ENCODE measurements around the gene DYNC2LI1.

Gene DYNC2LI1

GRCh38 chr2:43819491-43820163 is 45.8 kb downstream of the DYNC2LI1 start:
- no peak for DNase-seq

- DNase-seq: no peak
Observed at GRCh38 chr2:43822839-43823238, 49.0 kb downstream of the DYNC2LI1 start.

- no peak for DNase-seq
Observed at GRCh38 chr2:43823751-43824150, 49.9 kb downstream of the DYNC2LI1 start.

GRCh38 chr2:43824512-43824911 is 50.7 kb downstream of the DYNC2LI1 start:
- no peak for DNase-seq

GRCh38 chr2:43824951-43825493 is 51.2 kb downstream of the DYNC2LI1 start:
- no peak for DNase-seq

GRCh38 chr2:43825841-43826240 is 52.0 kb downstream of the DYNC2LI1 start:
- DNase-seq: no peak

GRCh38 chr2:43826305-43827250 is 52.7 kb downstream of the DYNC2LI1 start:
- DNase-seq: no peak

GRCh38 chr2:43831543-43832294 is 57.9 kb downstream of the DYNC2LI1 start:
- no peak for DNase-seq

- DNase-seq: no peak
Observed at GRCh38 chr2:43832457-43832856, 58.6 kb downstream of the DYNC2LI1 start.

- no peak for DNase-seq
Observed at GRCh38 chr2:43837033-43837432, 63.2 kb downstream of the DYNC2LI1 start.

GRCh38 chr2:43837831-43838559 is 64.2 kb downstream of the DYNC2LI1 start:
- no peak for DNase-seq

- DNase-seq: no peak
Observed at GRCh38 chr2:43838560-43839267, 64.9 kb downstream of the DYNC2LI1 start, which contains the start of the genes ABCG5 and ABCG8. Gene ABCG5 (minus strand): TSS chr2:43838839. CDS start chr2:43838679, 160 bp downstream. Gene ABCG8 (plus strand): TSS chr2:43838971. CDS start chr2:43839054, 83 bp downstream.

GRCh38 chr2:43839776-43840564 is 66.1 kb downstream of the DYNC2LI1 start:
- no peak for DNase-seq

GRCh38 chr2:43840965-43841364 is 67.1 kb downstream of the DYNC2LI1 start:
- DNase-seq: no peak

GRCh38 chr2:43841949-43842865 is 68.4 kb downstream of the DYNC2LI1 start:
- DNase-seq: no peak

- DNase-seq: no peak
Observed at GRCh38 chr2:43842866-43843226, 69.0 kb downstream of the DYNC2LI1 start.

- no peak for DNase-seq
Observed at GRCh38 chr2:43845181-43845580, 71.3 kb downstream of the DYNC2LI1 start.

GRCh38 chr2:43846140-43846793 is 72.4 kb downstream of the DYNC2LI1 start:
- DNase-seq: no peak

- no peak for DNase-seq
Observed at GRCh38 chr2:43848214-43848613, 74.4 kb downstream of the DYNC2LI1 start.
